Activated CD4-positive, alpha-beta T cell treated with anti-CD3 and anti-CD28 coated beads, Interleukin-2, Interleukin-4, amounts not matched to agents 100 ng/mL and 50 ng/mL, durations not matched to agents 16 hours and 8 hours (primary cell): ENCODE measurements around the gene CFAP119.

Experiments
- DNase-seq: peaks from one replicate; pipeline ENCODE4 v3.0.0-alpha.2; 2020; ENCODE audit warnings: low spot score

CFAP119 gene

DNA sequence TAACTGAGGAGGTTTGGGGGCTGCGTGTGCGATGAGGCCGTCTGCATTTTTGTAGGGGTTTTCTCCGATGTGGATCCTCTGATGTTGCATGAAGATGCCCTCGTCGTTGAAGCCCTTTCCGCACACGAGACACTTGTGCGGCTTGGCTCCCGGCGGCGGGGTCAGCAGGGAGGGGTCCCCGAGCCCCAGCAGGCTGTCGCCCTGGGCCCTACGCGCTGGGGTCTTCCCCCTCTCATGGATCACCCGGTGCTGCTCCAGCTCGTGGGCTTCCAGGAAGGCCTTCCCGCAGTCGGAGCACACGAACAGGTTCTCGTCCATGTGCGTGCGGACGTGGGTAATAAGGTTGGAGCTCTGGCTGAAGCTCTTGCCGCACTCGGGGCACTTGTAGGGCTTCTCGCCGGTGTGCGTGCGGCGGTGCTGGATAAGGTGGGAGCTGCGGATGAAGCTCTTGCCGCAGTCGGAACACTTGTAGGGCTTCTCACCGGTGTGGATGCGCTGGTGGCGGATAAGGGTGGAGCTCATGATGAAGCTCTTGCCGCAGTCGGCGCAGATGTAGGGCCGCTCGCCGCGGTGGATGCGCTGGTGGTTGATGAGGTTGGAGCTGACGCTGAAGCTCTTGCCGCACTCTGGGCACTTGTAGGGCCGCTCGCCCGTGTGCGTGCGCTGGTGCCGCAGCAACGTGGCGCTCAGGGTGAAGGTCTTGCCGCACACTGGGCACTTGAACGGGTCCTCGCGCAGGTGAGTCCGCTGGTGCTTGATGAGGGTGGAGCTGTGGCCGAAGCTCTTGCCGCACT lies 20.8 kb upstream of the CFAP119 start:
- no peak for DNase-seq

DNA sequence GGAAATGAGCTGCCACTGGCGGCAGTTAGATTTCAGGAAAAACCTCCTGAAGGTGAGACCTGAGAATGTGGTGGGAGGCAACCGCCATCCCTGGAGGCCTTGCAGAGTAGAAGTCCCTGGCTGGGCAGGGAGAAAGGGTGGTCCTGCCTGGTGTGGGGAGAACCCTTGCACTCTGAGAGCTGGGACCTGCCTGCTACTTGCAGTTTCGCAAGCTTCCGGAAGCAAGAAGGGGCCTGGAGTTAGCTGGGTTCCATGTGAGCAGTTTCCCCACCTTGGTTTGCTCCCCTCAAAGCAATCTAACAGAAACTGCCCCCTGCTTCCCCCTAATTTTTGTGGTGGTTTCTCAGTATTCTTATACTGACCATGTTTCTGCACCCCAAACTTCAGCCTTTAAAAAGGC lies 18.7 kb upstream of the CFAP119 start:
- DNase-seq = no peak

DNA sequence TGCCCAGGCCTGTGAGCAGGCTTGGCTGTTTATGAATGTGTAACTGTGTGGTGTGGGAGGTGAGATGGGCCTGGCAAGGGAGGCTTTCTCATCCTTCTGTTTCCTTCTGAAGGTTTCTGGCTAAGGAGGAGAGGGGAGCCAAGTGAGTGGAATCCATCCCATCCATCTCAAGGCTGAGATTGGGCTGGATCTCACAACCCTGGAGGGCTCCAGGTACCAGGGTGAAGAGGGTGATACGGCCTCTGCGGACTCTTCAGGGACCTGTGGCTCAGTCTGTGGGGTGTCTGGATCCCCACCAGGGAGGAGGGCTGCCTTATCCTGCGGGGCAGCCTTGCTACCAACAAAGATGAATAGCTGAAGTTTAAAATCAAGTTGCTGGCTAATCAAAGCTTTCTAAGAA lies 18.2 kb upstream of the CFAP119 start:
- no peak for DNase-seq

DNA sequence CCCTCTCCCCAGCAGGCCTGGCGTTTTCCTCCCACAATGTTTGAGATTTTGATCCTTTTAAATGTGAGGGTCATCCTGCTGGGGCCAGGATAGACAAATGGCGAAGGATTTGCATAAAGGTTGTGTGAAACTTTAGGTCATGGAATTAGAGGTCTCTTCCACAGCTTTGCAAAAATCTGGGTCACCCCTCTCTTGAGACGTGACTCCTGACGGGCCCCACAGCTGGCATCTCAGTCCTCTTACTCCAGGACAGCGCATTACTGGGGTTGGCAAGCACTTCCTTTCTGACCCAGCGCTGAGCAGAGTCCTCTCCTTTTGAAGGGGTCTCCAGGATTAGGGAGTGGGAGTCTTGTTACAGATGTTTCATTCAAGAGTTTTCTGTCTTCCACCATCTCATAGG lies 17.7 kb upstream of the CFAP119 start:
- no peak for DNase-seq

DNA sequence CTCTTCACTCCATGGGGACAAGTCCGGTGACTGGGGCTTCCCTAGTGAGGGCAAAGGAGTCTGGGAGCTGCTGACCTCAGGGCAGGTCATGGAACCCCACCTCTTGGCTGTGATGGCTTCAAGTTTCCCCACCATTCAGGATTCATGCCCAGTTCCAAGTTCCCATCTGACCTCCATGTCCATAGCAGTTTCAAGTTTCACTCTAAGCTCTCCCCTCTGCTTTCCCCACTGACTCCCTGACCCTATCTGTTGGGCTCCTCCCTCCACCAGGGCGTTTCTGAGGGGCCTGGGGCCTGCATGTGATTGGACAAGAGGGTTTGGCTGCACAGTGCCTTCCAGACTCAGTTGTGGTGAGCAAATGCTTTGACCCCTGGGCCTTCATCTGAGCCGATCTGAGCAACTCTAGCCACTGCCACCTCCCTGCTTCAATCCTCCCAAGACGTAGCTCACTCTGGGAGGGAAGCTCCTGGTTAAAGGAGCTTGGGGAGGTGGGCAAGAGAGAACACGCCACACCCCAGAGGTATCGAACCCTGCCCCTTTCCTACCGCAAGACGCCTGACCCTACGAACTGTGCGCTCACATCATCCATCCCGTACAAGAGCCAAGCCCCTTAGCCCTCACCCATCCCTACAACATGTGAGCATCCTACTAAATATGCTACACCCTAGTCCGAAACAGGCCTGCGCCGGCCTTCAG lies 16.8 kb upstream of the CFAP119 start:
- no peak for DNase-seq

DNA sequence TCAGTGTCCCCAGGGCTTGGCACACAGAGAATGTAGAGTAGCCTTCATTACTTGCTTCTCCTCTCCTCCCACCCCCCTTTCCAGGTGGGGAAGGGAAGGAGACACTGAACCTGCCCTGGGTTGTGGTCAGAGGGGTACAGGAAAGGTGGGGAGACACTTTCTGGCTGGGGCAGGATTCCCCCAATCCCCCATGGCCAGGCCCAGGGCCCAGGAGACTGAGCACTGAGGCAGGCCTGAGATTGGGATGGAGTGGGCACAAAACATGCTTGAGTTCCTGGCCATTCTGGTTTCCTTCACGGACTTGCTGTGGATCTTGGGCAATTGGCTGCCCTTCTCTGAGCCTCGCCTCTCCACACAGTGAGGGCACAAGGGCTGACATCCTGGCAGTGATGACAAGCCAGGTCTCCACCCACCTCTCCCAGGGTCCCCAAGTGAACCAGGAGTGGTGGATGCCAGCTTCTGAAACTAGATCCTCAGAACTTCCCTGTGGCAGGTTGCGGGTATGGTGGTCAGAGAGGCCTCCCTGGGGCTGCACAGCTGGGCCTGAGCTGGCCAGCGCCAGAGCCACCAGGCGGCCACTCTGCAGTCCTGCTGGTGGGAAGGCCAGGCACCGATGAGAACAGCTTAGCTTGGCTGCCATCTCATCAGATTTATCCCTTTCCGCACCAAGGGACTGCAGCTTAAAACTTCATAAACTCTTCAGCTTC lies 15.9 kb upstream of the CFAP119 start:
- no peak for DNase-seq

DNA sequence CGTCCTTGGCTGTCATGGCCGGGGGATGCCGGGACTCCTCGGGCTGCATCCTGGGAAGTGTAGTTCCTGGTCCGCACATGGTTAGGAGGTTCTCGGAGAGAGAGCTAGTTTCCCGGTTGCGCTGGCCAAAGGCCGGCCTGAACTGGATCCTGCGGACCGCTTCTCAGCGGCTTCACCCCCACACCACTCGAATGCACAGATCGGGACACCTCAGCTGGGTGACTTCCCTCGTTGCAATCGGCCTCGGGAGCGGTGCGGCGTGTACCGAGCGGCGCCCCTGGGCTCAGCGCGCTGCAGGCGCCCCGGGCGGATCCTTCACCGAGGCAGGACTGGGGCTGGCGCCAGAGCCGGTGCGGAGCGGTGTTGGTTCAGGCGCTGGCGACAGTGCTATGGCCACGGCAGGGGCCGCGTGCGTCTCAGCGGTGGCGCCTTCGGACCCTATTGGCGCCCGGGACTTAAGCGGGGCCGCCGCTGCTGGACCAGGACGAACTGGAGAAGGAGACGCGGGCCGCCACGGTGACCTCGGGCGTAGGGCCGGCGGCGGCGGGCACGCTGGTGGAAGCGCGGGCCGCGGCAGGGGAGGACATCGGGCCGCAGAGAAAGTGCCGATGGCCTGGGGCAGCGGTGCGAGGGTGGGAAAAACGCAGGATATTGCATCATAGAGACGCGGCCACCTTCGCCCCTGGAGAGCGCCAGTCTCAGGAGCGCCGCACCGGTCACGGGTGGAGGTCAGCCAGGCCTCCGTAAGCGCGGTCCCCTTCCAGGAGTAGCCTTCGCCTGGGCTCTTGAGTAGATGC lies 13.7 kb upstream of the CFAP119 start:
- peak; percentile 79 for DNase-seq

DNA sequence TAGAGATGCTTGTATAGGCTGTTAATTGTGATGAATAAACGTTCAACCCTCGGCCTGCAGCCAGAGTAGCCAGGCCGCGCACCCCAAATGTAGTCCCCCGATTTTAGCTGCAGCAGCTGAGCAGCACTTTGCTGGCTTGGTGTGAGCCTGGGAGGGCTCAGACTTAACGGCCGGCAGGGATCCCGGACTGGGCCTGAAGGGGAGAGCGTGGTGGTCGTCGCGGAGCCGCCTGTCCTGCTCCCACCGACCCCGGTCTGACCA lies 13.2 kb upstream of the CFAP119 start:
- no peak for DNase-seq

DNA sequence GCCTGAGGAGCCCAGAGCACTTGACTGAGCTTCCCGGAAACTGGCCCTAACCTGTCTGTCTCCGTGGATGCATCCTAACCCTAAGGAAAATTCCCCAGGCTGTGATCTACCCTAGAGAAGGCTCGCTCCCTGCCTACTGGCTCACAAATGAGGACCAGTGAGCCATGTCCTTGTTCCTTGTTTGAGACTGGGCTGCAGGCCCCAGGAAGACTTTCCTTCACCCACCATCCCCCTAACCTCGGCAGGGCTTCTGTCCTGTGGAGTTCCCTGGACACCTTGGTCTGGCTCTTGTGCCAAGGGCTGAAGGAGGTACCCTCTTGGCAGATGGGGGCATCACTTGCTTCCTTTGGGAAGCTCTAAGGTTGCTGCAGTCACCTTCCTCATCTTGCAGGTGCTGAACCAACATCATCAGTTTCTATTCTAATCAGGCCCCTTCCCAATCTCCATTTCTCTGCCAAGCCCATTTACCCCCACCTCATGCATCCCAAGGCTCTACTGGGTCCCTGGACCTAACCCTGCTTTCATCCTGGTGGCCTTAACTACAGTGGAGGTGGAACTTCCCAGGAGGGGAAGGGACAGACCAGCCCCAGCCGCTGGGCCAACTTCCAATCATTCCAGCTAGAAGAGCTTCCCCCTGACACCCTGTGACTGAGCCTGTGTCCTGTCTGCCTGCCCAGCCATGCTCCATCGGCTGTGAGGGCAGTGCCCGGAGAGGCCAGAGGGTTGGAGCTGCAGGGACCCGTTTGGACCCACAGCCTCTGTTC lies 12.7 kb upstream of the CFAP119 start:
- DNase-seq = no peak

DNA sequence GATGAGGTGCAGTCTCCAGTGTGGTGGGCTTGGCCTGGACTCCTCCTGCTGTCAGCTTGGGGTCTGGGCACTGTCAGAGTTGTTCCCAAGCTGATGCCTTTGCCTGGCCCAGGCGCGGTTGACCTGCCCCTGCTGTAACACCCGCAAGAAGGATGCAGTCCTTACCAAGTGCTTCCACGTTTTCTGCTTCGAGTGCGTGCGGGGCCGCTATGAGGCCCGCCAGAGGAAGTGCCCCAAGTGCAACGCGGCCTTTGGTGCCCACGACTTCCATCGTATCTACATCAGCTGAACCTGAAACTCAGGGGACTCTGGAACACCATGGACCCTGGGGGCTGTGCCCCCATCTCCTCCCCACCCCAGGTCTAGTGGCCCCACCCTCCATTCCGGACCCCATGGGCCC lies 12.0 kb upstream of the CFAP119 start:
- no peak for DNase-seq

DNA sequence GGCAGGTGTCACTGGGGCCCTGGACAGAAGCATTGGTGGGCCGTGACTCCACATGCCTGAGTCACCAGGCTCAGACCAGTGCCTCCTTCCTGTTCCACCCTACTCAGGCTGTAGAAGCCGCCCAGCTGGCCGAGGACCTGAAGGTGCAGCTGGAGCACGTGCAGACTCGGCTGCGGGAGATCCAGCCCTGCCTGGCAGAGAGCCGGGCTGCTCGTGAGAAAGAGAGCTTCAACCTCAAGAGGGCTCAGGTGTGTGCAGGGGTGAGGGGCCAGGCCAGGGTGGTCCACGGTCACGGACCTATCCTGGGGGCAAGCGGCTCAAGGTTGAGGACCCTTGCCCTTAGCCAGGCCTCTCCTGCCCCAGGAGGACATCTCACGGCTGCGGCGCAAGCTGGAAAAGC lies 9.9 kb upstream of the CFAP119 start:
- DNase-seq = no peak

DNA sequence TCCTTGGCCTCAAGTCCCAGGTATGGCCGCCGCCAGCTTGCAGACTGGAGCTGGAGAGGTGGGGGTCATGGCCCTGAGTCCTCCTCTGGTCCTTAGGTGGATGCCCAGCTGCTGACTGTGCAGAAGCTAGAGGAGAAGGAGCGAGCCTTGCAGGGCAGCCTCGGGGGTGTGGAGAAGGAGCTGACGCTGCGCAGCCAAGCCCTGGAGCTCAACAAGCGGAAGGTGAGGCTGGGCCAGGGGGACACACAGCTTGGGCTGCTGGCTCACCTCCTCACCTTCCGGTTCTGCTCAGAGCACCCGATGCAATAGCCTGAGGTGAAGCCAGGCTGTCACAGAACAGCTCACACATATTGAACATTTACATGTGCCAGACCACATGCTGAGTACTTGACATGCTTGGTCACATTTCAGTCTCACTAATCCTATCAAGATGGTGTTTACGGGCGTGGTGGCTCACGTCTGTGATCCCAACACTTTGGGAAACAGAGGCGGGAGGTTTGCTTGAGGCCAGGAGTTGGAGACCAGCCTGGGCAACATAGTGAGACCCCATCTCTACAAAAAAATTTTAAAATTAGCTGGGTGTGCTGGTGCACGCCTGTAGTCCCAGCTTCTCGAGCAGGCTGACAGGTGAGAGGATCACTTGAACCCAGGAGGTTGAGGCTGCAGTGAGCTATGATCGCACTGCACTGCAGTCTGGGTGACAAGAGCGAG lies 7.7 kb upstream of the CFAP119 start:
- DNase-seq = no peak

DNA sequence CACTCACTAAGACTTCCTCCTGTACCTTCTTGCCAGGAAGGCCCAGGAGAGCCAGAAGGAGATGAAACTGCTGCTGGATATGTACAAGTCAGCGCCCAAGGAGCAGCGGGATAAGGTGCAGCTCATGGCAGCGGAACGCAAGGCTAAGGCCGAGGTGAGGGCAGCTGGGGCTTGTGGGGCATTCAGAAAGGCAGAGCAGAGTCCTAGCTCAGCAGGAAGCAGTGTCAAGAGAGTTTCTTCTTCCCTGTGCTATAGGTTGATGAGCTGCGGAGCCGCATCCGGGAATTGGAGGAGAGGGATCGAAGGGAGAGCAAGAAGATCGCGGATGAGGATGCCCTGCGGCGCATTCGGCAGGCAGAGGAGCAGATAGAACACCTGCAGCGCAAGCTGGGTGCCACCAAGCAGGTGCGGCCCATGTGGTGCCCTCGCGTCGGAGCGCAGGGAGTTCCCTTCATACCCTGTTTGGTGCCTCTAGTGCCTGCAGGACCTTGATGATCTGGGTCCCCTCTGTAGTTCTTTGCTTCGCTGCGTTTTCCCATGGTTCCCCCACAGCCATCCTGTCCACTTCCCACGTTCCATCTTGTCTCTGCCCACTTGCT lies 6.8 kb upstream of the CFAP119 start:
- DNase-seq = no peak

DNA sequence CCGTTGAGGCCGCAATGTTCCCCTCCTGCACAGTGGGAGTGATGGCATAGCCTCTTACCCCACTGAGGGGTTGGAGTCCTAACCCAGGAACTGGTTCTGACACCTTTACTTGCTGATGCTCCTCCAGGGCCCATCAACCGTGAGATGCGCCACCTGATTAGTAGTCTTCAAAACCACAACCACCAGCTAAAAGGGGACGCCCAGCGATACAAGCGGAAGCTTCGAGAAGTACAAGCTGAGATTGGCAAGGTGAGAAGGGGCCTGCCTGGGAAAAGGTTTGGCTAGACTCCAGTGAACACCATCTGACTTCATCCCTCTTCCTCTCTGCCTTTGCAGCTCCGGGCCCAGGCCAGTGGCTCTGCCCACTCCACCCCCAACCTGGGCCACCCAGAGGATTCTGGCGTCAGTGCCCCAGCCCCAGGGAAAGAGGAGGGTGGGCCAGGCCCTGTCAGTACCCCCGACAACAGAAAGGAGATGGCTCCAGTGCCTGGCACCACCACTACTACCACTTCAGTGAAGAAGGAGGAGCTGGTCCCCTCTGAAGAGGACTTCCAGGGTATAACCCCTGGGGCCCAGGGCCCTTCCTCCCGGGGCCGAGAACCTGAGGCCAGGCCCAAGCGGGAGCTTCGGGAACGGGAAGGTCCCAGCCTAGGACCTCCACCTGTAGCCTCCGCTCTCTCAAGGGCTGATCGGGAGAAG lies 6.1 kb upstream of the CFAP119 start:
- no peak for DNase-seq

DNA sequence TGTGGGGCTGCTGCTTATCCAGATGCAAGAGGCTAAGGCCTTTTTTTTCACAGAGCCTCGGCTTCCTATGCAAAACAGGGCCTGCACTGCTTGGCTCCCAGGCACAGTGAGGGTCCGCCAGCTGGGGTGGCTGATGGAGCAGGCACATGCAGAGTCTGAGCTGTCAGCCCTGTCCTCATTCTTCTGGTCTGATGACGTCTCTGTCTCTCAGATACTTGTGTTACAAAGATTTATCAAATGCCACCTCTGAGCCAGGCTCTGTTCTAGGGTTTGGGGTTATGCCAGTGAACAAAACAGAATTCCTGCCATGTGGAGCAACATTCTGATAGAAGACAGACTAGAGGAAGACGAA lies 5.0 kb upstream of the CFAP119 start:
- no peak for DNase-seq

DNA sequence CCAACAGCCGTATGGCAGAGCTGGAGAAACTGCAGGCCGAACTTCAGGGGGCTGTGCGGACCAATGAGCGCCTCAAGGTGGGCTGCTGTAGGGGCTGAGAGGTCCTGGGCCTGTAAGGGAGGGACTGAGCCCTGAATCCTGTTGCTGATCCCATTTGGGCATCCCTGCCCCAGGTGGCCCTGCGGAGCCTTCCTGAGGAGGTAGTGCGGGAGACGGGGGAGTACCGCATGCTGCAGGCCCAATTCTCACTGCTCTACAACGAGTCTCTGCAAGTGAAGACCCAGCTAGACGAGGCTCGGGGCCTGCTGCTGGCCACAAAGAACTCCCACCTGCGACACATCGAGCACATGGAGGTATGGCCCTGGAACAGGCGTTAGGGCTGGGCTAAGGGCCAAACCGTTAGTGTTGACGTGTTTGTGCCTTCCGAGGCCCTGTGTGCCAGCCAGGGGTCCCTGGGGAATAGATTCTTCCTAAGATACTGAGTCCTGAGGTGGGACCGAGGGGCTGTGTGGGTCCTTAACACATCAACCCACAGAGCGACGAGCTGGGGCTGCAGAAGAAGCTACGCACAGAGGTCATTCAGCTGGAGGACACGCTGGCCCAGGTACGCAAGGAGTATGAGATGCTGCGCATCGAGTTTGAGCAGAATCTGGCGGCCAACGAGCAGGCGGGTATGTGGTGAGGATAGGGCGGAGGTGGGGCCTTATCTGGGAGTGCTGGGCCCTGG lies 4.5 kb upstream of the CFAP119 start:
- DNase-seq = no peak

DNA sequence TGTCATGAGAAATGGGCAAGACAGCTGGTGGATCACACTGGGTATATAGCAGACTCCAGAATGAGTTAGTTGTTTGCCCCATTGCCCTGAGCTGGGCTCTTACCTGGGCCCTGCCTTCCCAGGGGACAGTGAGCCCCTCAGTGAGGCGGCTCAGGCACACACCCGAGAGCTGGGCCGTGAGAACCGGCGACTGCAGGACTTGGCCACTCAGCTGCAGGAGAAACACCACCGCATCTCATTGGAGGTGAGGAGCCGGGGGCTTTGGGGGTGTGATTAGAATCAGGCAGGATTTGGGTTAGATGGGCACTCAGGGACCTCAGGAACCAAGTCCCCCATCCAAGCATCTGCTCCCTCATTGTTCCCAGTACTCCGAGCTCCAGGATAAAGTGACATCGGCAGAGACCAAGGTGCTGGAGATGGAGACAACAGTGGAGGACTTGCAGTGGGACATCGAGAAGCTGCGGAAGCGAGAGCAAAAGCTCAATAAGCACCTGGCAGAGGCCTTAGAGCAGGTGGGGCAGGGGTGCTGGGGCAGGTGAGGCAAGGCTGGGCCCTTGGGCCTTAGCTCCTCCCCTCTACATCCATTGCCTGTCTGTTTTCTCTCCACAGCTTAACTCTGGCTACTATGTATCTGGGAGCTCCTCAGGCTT lies 3.1 kb upstream of the CFAP119 start:
- no peak for DNase-seq

DNA sequence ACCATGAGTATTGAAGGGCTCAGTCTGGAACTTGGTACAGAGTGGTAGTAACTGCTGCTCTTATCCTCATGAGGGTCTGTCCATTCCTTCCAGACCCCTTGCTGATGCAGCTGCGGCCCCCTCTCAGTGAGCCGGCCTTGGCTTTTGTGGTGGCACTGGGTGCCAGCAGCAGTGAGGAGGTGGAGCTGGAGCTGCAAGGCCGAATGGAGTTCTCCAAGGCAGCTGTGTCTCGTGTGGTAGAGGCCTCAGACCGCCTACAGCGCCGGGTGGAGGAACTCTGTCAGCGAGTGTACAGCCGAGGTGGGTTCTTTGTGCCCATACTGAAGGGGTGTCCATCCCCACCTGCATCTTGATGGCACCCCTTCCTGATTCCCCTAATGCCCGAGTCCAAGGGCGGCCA lies 2.2 kb upstream of the CFAP119 start:
- DNase-seq = no peak
